ENCODE measurements around the gene ZBED6. TPM values are rescaled to one million over a fixed set of nuclear protein-coding genes. Genes with fewer than 3 reads are reported as not detected.
A peak's percentile ranks its signal among the peaks of the same experiment; 100 is the strongest.
"Not testable (repeated sequence)": the region's sequence is repeated elsewhere in the genome, so short reads cannot be mapped to it uniquely, and the experiment has no call there.

Gene ZBED6
- total RNA-seq, 1 donor from 2014 or later, result 11.0 TPM

GRCh38 chr1:203778146-203778545 lies 17.3 kb upstream of the ZBED6 start:
- H3K9me3 ChIP-seq (ENCODE audit: control insufficient read depth in 3 of 3, low read length in 3 of 3), result no peaks in the 10 kb centered on the region
- no peaks in the 10 kb centered on the region for H3K27me3 ChIP-seq (ENCODE audit: control insufficient read depth in 3 of 3, insufficient read depth in 3 of 3, low read length in 3 of 3)
- peaks cover 0 to 5% (median 5%) of the 10 kb centered on the region in 3 donors for H3K4me1 ChIP-seq (ENCODE audit: control insufficient read depth in 3 of 3, insufficient read depth in 3 of 3, low read length in 3 of 3)
- H3K9ac ChIP-seq (ENCODE audit: low read depth in 1 of 3, low read length in 3 of 3), result no peak overlapping the region
- no peak overlapping the region for H3K4me3 ChIP-seq (ENCODE audit: low read length in 3 of 3)
- H3K27ac ChIP-seq (ENCODE audit: low read depth, low read length), result no peak overlapping the region
- H3K36me3 ChIP-seq (ENCODE audit: control insufficient read depth in 3 of 3, insufficient read depth in 3 of 3, low read length in 3 of 3), result no peaks in the 10 kb centered on the region

GRCh38 chr1:203778789-203779188 lies 16.6 kb upstream of the ZBED6 start:
- H3K4me1 ChIP-seq (ENCODE audit: control insufficient read depth in 3 of 3, insufficient read depth in 3 of 3, low read length in 3 of 3), result peaks cover 0 to 4% (median 3%) of the 10 kb centered on the region in 3 donors
- no peaks in the 10 kb centered on the region for H3K27me3 ChIP-seq (ENCODE audit: control insufficient read depth in 3 of 3, insufficient read depth in 3 of 3, low read length in 3 of 3)
- no peaks in the 10 kb centered on the region for H3K36me3 ChIP-seq (ENCODE audit: control insufficient read depth in 3 of 3, insufficient read depth in 3 of 3, low read length in 3 of 3)
- no peak overlapping the region for H3K4me3 ChIP-seq (ENCODE audit: low read length in 3 of 3)
- H3K9me3 ChIP-seq (ENCODE audit: control insufficient read depth in 3 of 3, low read length in 3 of 3), result no peaks in the 10 kb centered on the region
- H3K9ac ChIP-seq (ENCODE audit: low read depth in 1 of 3, low read length in 3 of 3), result no peak overlapping the region
- H3K27ac ChIP-seq (ENCODE audit: low read depth, low read length), result no peak overlapping the region

GRCh38 chr1:203781962-203782361 lies 13.5 kb upstream of the ZBED6 start:
- Histone ChIP-seq H3K36me3 (ENCODE audit: control insufficient read depth in 3 of 3, insufficient read depth in 3 of 3, low read length in 3 of 3) (no peaks in the 10 kb centered on the region), H3K9ac (ENCODE audit: low read depth in 1 of 3, low read length in 3 of 3) (no peak overlapping the region), H3K9me3 (ENCODE audit: control insufficient read depth in 3 of 3, low read length in 3 of 3) (no peaks in the 10 kb centered on the region), H3K27ac (ENCODE audit: low read depth, low read length) (no peak overlapping the region), H3K4me1 (ENCODE audit: control insufficient read depth in 3 of 3, insufficient read depth in 3 of 3, low read length in 3 of 3) (no peaks in the 10 kb centered on the region), H3K27me3 (ENCODE audit: control insufficient read depth in 3 of 3, insufficient read depth in 3 of 3, low read length in 3 of 3) (no peaks in the 10 kb centered on the region), H3K4me3 (ENCODE audit: low read length in 3 of 3) (no peak overlapping the region)

- no peaks in the 10 kb centered on the region for H3K9me3 ChIP-seq (ENCODE audit: control insufficient read depth in 3 of 3, low read length in 3 of 3)
- H3K9ac ChIP-seq (ENCODE audit: low read depth in 1 of 3, low read length in 3 of 3), result no peak overlapping the region
- no peak overlapping the region for H3K4me3 ChIP-seq (ENCODE audit: low read length in 3 of 3)
- no peaks in the 10 kb centered on the region for H3K27me3 ChIP-seq (ENCODE audit: control insufficient read depth in 3 of 3, insufficient read depth in 3 of 3, low read length in 3 of 3)
- no peak overlapping the region for H3K27ac ChIP-seq (ENCODE audit: low read depth, low read length)
- peaks cover 0 to 2% (median 0%) of the 10 kb centered on the region in 3 donors for H3K4me1 ChIP-seq (ENCODE audit: control insufficient read depth in 3 of 3, insufficient read depth in 3 of 3, low read length in 3 of 3)
- H3K36me3 ChIP-seq (ENCODE audit: control insufficient read depth in 3 of 3, insufficient read depth in 3 of 3, low read length in 3 of 3), result no peaks in the 10 kb centered on the region
These were observed 5.5 kb upstream of the ZBED6 start for GRCh38 chr1:203789966-203790365.

- Histone ChIP-seq H3K27ac (ENCODE audit: low read depth, low read length) (no peak overlapping the region), H3K4me3 (ENCODE audit: low read length in 3 of 3) (no peak overlapping the region), H3K9ac (ENCODE audit: low read depth in 1 of 3, low read length in 3 of 3) (no peak overlapping the region), H3K4me1 (ENCODE audit: control insufficient read depth in 3 of 3, insufficient read depth in 3 of 3, low read length in 3 of 3) (peaks cover 0 to 5% (median 0%) of the 10 kb centered on the region in 3 donors), H3K27me3 (ENCODE audit: control insufficient read depth in 3 of 3, insufficient read depth in 3 of 3, low read length in 3 of 3) (no peaks in the 10 kb centered on the region), H3K36me3 (ENCODE audit: control insufficient read depth in 3 of 3, insufficient read depth in 3 of 3, low read length in 3 of 3) (peaks cover 0 to 2% (median 0%) of the 10 kb centered on the region in 3 donors), H3K9me3 (ENCODE audit: control insufficient read depth in 3 of 3, low read length in 3 of 3) (no peaks in the 10 kb centered on the region)
These were observed 3.9 kb upstream of the ZBED6 start for GRCh38 chr1:203791498-203791897.

- no peaks in the 10 kb centered on the region for H3K9me3 ChIP-seq (ENCODE audit: control insufficient read depth in 3 of 3, low read length in 3 of 3)
- H3K27me3 ChIP-seq (ENCODE audit: control insufficient read depth in 3 of 3, insufficient read depth in 3 of 3, low read length in 3 of 3), result no peaks in the 10 kb centered on the region
- peaks cover 0 to 2% (median 0%) of the 10 kb centered on the region in 3 donors for H3K36me3 ChIP-seq (ENCODE audit: control insufficient read depth in 3 of 3, insufficient read depth in 3 of 3, low read length in 3 of 3)
- H3K27ac ChIP-seq (ENCODE audit: low read depth, low read length), result no peak overlapping the region
- no peak overlapping the region for H3K4me3 ChIP-seq (ENCODE audit: low read length in 3 of 3)
- H3K4me1 ChIP-seq (ENCODE audit: control insufficient read depth in 3 of 3, insufficient read depth in 3 of 3, low read length in 3 of 3), result peaks cover 8 to 14% (median 8%) of the 10 kb centered on the region in 3 donors
- no peak overlapping the region for H3K9ac ChIP-seq (ENCODE audit: low read depth in 1 of 3, low read length in 3 of 3)
These were observed 2.9 kb upstream of the ZBED6 start for GRCh38 chr1:203792486-203792885.

- H3K9me3 ChIP-seq (ENCODE audit: control insufficient read depth in 3 of 3, low read length in 3 of 3); H3K4me3 ChIP-seq (ENCODE audit: low read length in 3 of 3); H3K36me3 ChIP-seq (ENCODE audit: control insufficient read depth in 3 of 3, insufficient read depth in 3 of 3, low read length in 3 of 3); H3K9ac ChIP-seq (ENCODE audit: low read depth in 1 of 3, low read length in 3 of 3); H3K27me3 ChIP-seq (ENCODE audit: control insufficient read depth in 3 of 3, insufficient read depth in 3 of 3, low read length in 3 of 3); H3K27ac ChIP-seq (ENCODE audit: low read depth, low read length): not testable (repeated sequence)
- peaks cover 19 to 24% (median 19%) of the 10 kb centered on the region in 3 donors for H3K4me1 ChIP-seq (ENCODE audit: control insufficient read depth in 3 of 3, insufficient read depth in 3 of 3, low read length in 3 of 3)
These were observed 1.9 kb upstream of the ZBED6 start for GRCh38 chr1:203793561-203793960.

GRCh38 chr1:203794764-203795440 lies 521 bp upstream of the ZBED6 start:
- Histone ChIP-seq H3K4me3 (ENCODE audit: low read length in 3 of 3) (peak overlapping the region; percentile 66 to 94 (median 82)), H3K27ac (ENCODE audit: low read depth, low read length) (peak overlapping the region; percentile 92), H3K9ac (ENCODE audit: low read depth in 1 of 3, low read length in 3 of 3) (peak overlapping the region; percentile 82 to 88 (median 86)), H3K9me3 (ENCODE audit: control insufficient read depth in 3 of 3, low read length in 3 of 3) (no peaks in the 10 kb centered on the region), H3K27me3 (ENCODE audit: control insufficient read depth in 3 of 3, insufficient read depth in 3 of 3, low read length in 3 of 3) (no peaks in the 10 kb centered on the region), H3K4me1 (ENCODE audit: control insufficient read depth in 3 of 3, insufficient read depth in 3 of 3, low read length in 3 of 3) (peaks cover 32 to 38% (median 32%) of the 10 kb centered on the region in 3 donors), H3K36me3 (ENCODE audit: control insufficient read depth in 3 of 3, insufficient read depth in 3 of 3, low read length in 3 of 3) (peaks cover 0 to 10% (median 0%) of the 10 kb centered on the region in 3 donors)

- Histone ChIP-seq H3K9me3 (ENCODE audit: control insufficient read depth in 3 of 3, low read length in 3 of 3) (no peaks in the 10 kb centered on the region), H3K9ac (ENCODE audit: low read depth in 1 of 3, low read length in 3 of 3) (peak overlapping the region; percentile 86 to 96 (median 93)), H3K4me3 (ENCODE audit: low read length in 3 of 3) (peak overlapping the region; percentile 66 to 94 (median 82)), H3K36me3 (ENCODE audit: control insufficient read depth in 3 of 3, insufficient read depth in 3 of 3, low read length in 3 of 3) (peaks cover 0 to 10% (median 0%) of the 10 kb centered on the region in 3 donors), H3K27ac (ENCODE audit: low read depth, low read length) (peak overlapping the region; percentile 92), H3K4me1 (ENCODE audit: control insufficient read depth in 3 of 3, insufficient read depth in 3 of 3, low read length in 3 of 3) (peaks cover 36 to 42% (median 39%) of the 10 kb centered on the region in 3 donors), H3K27me3 (ENCODE audit: control insufficient read depth in 3 of 3, insufficient read depth in 3 of 3, low read length in 3 of 3) (no peaks in the 10 kb centered on the region)
These were observed 798 bp downstream of the ZBED6 start for GRCh38 chr1:203796236-203796605.

- Histone ChIP-seq H3K9me3 (ENCODE audit: control insufficient read depth in 3 of 3, low read length in 3 of 3) (no peaks in the 10 kb centered on the region), H3K9ac (ENCODE audit: low read depth in 1 of 3, low read length in 3 of 3) (peak overlapping the region in 1 of 3 donors; percentile 93), H3K36me3 (ENCODE audit: control insufficient read depth in 3 of 3, insufficient read depth in 3 of 3, low read length in 3 of 3) (peaks cover 0 to 10% (median 0%) of the 10 kb centered on the region in 3 donors), H3K4me1 (ENCODE audit: control insufficient read depth in 3 of 3, insufficient read depth in 3 of 3, low read length in 3 of 3) (peaks cover 40 to 47% (median 41%) of the 10 kb centered on the region in 3 donors), H3K27me3 (ENCODE audit: control insufficient read depth in 3 of 3, insufficient read depth in 3 of 3, low read length in 3 of 3) (no peaks in the 10 kb centered on the region), H3K4me3 (ENCODE audit: low read length in 3 of 3) (peak overlapping the region; percentile 66 to 94 (median 82)), H3K27ac (ENCODE audit: low read depth, low read length) (peak overlapping the region; percentile 92)
These were observed 1.8 kb downstream of the ZBED6 start for GRCh38 chr1:203797216-203797615.
